ENCODE results near the gene PITPNC1.

PITPNC1 gene

GRCh38 chr17:67693811-67694210, 316.7 kb downstream of the PITPNC1 start:
- TF ChIP-seq EZH2phosphoT487 (IDR thresholded peaks at IDR 0.05; ENCODE audit: low read length) (no peak), EZH2 (optimal IDR thresholded peaks at IDR 0.05; ENCODE audit: low read depth, low read length) (no peak), CTCF (IDR thresholded peaks at IDR 0.05; ENCODE audit: low read length) (no peak)
- H3K4me2 ChIP-seq (ENCODE audit: low read depth, low read length), result no peak overlapping the region
- H3F3A ChIP-seq (ENCODE audit: insufficient read depth, low read length), result no peaks in the 10 kb centered on the region
- no peak overlapping the region for H2AFZ ChIP-seq (ENCODE audit: low read length)
- no peaks in the 10 kb centered on the region for H3K9me2 ChIP-seq (replicated peaks; ENCODE audit: insufficient read depth, low read length)
- no peaks in the 10 kb centered on the region for H3K27me3 ChIP-seq (replicated peaks; ENCODE audit: insufficient read depth, low read length)
- no peaks in the 10 kb centered on the region for H3K36me3 ChIP-seq (replicated peaks; ENCODE audit: insufficient read depth, low read length)
- no peak overlapping the region for H3K27ac ChIP-seq (ENCODE audit: low read length)
- H4K20me1 ChIP-seq (ENCODE audit: insufficient read depth, low read length), result no peaks in the 10 kb centered on the region
- H3K9me3 ChIP-seq (replicated peaks; ENCODE audit: insufficient read depth, low read length), result no peaks in the 10 kb centered on the region
- no peak for DNase-seq
- no peak overlapping the region for H3K4me3 ChIP-seq (ENCODE audit: low read length)
- no peaks in the 10 kb centered on the region for H3K79me2 ChIP-seq (ENCODE audit: low read length)
- H3K4me1 ChIP-seq (ENCODE audit: low read length), result peaks cover 4% of the 10 kb centered on the region
- H3K9ac ChIP-seq (ENCODE audit: low read length), result no peak overlapping the region

- H3K4me1 ChIP-seq (ENCODE audit: low read length), result no peaks in the 10 kb centered on the region
- no peak overlapping the region for H3K4me2 ChIP-seq (ENCODE audit: low read depth, low read length)
- H3K9ac ChIP-seq (ENCODE audit: low read length), result no peak overlapping the region
- H3K36me3 ChIP-seq (replicated peaks; ENCODE audit: insufficient read depth, low read length), result no peaks in the 10 kb centered on the region
- H3K4me3 ChIP-seq (ENCODE audit: low read length), result no peak overlapping the region
- no peaks in the 10 kb centered on the region; the same call in 1 of the 2 replicates for H3F3A ChIP-seq (ENCODE audit: insufficient read depth, low read length)
- no peak overlapping the region for H2AFZ ChIP-seq (ENCODE audit: low read length)
- no peaks in the 10 kb centered on the region for H4K20me1 ChIP-seq (ENCODE audit: insufficient read depth, low read length)
- TF ChIP-seq EZH2phosphoT487 (IDR thresholded peaks at IDR 0.05; ENCODE audit: low read length) (no peak), EZH2 (optimal IDR thresholded peaks at IDR 0.05; ENCODE audit: low read depth, low read length) (no peak), CTCF (IDR thresholded peaks at IDR 0.05; ENCODE audit: low read length) (no peak)
- H3K9me2 ChIP-seq (replicated peaks; ENCODE audit: insufficient read depth, low read length), result no peaks in the 10 kb centered on the region
- H3K79me2 ChIP-seq (ENCODE audit: low read length), result no peaks in the 10 kb centered on the region
- no peaks in the 10 kb centered on the region for H3K27me3 ChIP-seq (replicated peaks; ENCODE audit: insufficient read depth, low read length)
- no peak for DNase-seq
- H3K27ac ChIP-seq (ENCODE audit: low read length), result no peak overlapping the region
- H3K9me3 ChIP-seq (replicated peaks; ENCODE audit: insufficient read depth, low read length), result no peaks in the 10 kb centered on the region
These were observed 319.3 kb downstream of the PITPNC1 start for GRCh38 chr17:67696347-67696746.

GRCh38 chr17:67696853-67697498, 319.9 kb downstream of the PITPNC1 start:
- Histone ChIP-seq H3K4me3 (ENCODE audit: low read length) (no peak overlapping the region), H2AFZ (ENCODE audit: low read length) (no peak overlapping the region), H3K27ac (ENCODE audit: low read length) (no peak overlapping the region), H4K20me1 (ENCODE audit: insufficient read depth, low read length) (no peaks in the 10 kb centered on the region), H3K79me2 (ENCODE audit: low read length) (no peaks in the 10 kb centered on the region), H3K9me3 (replicated peaks; ENCODE audit: insufficient read depth, low read length) (no peaks in the 10 kb centered on the region), H3F3A (ENCODE audit: insufficient read depth, low read length) (no peaks in the 10 kb centered on the region; the same call in 1 of the 2 replicates), H3K36me3 (replicated peaks; ENCODE audit: insufficient read depth, low read length) (no peaks in the 10 kb centered on the region), H3K4me1 (ENCODE audit: low read length) (no peaks in the 10 kb centered on the region), H3K27me3 (replicated peaks; ENCODE audit: insufficient read depth, low read length) (no peaks in the 10 kb centered on the region), H3K9me2 (replicated peaks; ENCODE audit: insufficient read depth, low read length) (no peaks in the 10 kb centered on the region), H3K9ac (ENCODE audit: low read length) (no peak overlapping the region), H3K4me2 (ENCODE audit: low read depth, low read length) (no peak overlapping the region)
- DNase-seq, result no peak
- no peak for TF ChIP-seq CTCF (IDR thresholded peaks at IDR 0.05; ENCODE audit: low read length)
- no peak for TF ChIP-seq EZH2phosphoT487 (IDR thresholded peaks at IDR 0.05; ENCODE audit: low read length)
- no peak for TF ChIP-seq EZH2 (optimal IDR thresholded peaks at IDR 0.05; ENCODE audit: low read depth, low read length)
